Neutrophil (primary cell): ENCODE results near the gene KPNA3.

Source experiments
- H3K27ac ChIP-seq: fragments of 200-600 bp; sonication (generic); 2 replicates; pipeline ENCODE4 v1.5.1; 2016; ENCODE audit warnings: mild to moderate bottlenecking, moderate library complexity
- H3K27me3 ChIP-seq: fragments of 200-600 bp; sonication (generic); 2 replicates; pipeline ENCODE4 v1.6.0; 2016; ENCODE audit warnings: mild to moderate bottlenecking
- H3K36me3 ChIP-seq: fragments of 200-600 bp; sonication (generic); 2 replicates; pipeline ENCODE4 v1.5.1; 2017
- H3K4me1 ChIP-seq, 2 experiments: fragments of 200-600 bp in 1 of 2; sonication (generic) in 1 of 2; 1 replicate in 1 of 2; 2 replicates in 1 of 2; pipeline versions ENCODE4 v1.5.1 to v1.6.1; 2013 to 2016; ENCODE audit warnings: low read depth in 1 of 2, low read length in 1 of 2, mild to moderate bottlenecking in 1 of 2, moderate library complexity in 1 of 2; ENCODE audit not compliant: control insufficient read depth in 1 of 2, insufficient read depth in 1 of 2
- H3K4me3 ChIP-seq, 2 experiments: fragments of 200-600 bp in 1 of 2; sonication (generic) in 1 of 2; 1 replicate in 1 of 2; 2 replicates in 1 of 2; pipeline ENCODE4 v1.5.1; 2013 to 2016; ENCODE audit warnings: low read depth in 1 of 2, low read length in 1 of 2, mild to moderate bottlenecking in 1 of 2, moderate library complexity in 1 of 2
- H3K9me3 ChIP-seq: fragments of 200-600 bp; sonication (generic); 2 replicates; pipeline ENCODE4 v1.5.1; 2016
- TF ChIP-seq, protein P1 (sequence below): fragments of 200-600 bp; sonication (generic); IDR thresholded peaks from 2 replicates; pipeline ENCODE4 v1.5.1; 2016; ENCODE audit warnings: antibody characterized with exemption

Gene KPNA3

DNA sequence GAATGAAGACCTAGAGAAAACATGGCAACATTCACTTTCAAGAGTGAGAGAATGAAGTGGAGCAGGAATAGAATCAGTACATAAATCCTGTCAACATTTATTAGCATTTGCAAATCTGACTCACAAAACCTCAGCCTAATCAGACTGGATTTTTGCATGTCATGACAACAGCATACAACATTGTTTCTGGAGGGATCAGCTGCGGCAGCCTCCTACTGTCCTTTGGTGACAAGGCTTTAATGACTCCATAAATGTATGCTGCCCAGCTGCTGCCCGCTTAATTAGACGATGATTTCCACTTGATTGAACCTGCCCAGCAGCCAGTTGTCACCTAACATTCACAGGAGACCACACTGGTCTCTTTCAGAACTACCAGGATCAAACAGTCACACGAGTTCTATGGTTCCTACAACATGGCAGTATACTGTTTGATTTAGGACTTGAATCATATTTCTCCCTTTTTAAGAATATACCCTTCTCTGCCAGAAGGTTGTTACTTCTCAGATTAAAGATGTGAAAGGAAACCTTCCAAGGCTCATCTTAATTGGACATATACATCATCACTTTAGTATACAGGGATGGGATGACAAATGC, 110.5 kb downstream of the KPNA3 start:
- H3K9me3 ChIP-seq, result no peaks in the 10 kb centered on the region
- no peak overlapping the region for H3K4me3 ChIP-seq
- no peaks in the 10 kb centered on the region for H3K36me3 ChIP-seq
- no peak overlapping the region for H3K27ac ChIP-seq
- no peaks in the 10 kb centered on the region for H3K27me3 ChIP-seq
- TF ChIP-seq, protein P1, sequence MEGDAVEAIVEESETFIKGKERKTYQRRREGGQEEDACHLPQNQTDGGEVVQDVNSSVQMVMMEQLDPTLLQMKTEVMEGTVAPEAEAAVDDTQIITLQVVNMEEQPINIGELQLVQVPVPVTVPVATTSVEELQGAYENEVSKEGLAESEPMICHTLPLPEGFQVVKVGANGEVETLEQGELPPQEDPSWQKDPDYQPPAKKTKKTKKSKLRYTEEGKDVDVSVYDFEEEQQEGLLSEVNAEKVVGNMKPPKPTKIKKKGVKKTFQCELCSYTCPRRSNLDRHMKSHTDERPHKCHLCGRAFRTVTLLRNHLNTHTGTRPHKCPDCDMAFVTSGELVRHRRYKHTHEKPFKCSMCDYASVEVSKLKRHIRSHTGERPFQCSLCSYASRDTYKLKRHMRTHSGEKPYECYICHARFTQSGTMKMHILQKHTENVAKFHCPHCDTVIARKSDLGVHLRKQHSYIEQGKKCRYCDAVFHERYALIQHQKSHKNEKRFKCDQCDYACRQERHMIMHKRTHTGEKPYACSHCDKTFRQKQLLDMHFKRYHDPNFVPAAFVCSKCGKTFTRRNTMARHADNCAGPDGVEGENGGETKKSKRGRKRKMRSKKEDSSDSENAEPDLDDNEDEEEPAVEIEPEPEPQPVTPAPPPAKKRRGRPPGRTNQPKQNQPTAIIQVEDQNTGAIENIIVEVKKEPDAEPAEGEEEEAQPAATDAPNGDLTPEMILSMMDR, result no peak
- no peaks in the 10 kb centered on the region for H3K4me1 ChIP-seq

DNA sequence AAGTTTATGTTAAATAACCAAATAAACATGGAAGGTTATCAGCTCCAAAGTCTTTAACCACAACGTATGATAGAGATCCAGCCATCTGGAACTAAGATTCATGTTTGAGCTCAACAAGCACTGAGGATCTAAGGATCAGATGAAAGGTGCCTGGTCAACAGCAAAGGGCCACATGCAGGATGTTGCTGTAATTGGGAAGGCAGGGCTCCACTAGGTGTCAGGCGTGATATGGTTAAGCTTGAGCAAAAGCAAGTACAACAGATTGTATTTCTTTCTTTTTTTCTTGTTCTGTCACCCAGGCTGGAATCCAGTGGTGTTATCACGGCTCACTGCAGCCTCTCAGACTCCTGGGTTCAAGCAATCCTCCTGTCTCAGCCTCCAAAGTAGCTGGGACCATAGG, 113.2 kb downstream of the KPNA3 start:
- H3K9me3 ChIP-seq, result no peaks in the 10 kb centered on the region
- H3K27me3 ChIP-seq, result no peaks in the 10 kb centered on the region
- no peaks in the 10 kb centered on the region for H3K4me1 ChIP-seq
- H3K27ac ChIP-seq, result no peak overlapping the region
- H3K36me3 ChIP-seq, result no peaks in the 10 kb centered on the region
- no peak overlapping the region for H3K4me3 ChIP-seq
- TF ChIP-seq, protein P1, result no peak

DNA sequence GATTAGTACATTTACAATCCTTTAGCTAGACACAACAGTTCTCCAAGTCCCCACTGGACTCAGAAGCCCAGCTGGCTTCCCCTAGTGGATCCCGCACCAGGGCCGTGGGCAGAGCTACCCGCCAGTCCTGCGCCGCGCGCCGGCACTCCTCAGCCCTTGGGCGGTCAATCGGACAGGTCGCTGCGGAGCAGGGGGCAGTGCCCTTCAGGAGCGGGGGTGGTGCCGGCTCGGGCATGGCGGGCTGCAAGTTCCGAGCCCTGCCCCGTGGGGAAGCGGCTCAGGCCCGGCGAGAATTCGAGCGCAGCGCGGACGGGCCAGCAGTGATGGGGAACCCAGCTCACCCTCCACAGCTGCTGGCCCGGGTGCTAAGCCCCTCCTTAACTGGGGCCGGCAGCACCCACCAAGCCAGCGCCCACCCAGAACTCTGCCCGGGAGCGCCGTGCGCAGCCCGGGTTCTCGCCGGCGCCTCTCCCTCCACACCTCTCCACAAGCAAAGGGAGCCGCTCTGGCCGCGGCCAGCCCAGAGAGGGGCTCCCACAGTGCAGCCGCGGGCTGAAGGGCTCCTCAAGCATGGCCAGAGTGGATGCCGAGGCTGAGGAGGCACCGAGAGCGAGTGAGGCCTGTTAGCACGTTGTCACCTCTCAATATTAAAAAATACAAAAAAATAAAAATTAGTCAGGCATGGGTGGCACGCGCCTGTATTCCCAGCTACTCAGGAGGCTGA, 114.1 kb downstream of the KPNA3 start:
- H3K4me3 ChIP-seq, result no peak overlapping the region
- TF ChIP-seq, protein P1, result no peak
- H3K4me1 ChIP-seq, result no peaks in the 10 kb centered on the region
- H3K36me3 ChIP-seq, result no peaks in the 10 kb centered on the region
- no peaks in the 10 kb centered on the region for H3K27me3 ChIP-seq
- H3K27ac ChIP-seq, result no peak overlapping the region
- H3K9me3 ChIP-seq, result no peaks in the 10 kb centered on the region

DNA sequence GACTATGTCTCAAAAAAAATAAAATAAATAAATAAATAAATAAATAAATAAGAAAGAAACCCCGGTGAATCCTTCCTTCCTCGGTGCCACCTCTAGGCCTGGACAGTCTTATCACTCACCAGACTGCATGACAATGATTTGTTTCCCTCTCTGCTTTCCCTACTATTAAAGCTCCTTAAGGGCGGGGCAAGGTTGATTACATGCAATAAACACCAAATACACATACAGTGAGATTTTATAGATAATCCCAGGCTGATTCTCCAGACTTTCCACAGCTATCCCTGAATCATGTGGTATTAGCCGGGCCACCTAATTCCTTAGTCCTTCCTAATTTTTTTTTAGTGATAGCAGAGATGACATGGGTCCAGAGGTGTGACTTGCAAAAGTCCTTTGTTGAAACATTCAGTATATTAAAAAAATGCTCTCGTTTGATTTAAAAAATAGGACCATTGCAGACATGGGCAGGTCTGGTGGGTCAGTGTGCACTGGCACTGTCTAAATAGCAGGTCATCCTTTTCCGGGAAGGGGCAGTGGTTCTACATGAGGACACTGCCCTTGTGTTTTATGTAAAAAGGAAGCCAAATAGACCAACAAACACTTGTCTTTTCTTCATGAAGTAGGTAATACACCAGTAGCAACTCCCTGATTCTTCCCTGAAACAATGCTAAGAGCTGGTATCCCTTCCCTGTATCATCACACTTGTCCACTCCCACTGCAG, 115.7 kb downstream of the KPNA3 start:
- no peak overlapping the region for H3K4me3 ChIP-seq
- H3K36me3 ChIP-seq, result no peaks in the 10 kb centered on the region
- H3K27ac ChIP-seq, result no peak overlapping the region
- H3K9me3 ChIP-seq, result no peaks in the 10 kb centered on the region
- H3K4me1 ChIP-seq, result no peaks in the 10 kb centered on the region
- TF ChIP-seq, protein P1, result no peak
- H3K27me3 ChIP-seq, result no peaks in the 10 kb centered on the region

DNA sequence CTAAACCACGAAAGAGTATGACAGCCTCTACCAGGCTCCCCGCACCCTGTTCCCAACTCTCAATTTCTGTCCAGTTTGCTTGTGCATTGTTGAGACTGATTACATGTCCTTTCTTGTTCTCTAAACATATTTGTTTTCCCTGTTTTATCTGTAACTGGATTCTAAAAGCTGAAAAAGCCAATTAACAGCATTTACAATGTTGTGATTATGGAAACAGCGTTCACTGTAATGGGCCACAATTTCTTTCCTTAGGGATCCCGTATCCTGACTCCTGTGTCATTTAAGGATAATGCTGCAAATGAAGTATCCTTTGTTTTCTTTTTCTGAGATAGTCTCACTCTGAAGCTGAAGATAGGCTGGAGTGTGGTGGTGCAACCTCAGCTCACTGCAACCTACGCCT, 121.7 kb downstream of the KPNA3 start:
- no peaks in the 10 kb centered on the region for H3K9me3 ChIP-seq
- no peak overlapping the region for H3K4me3 ChIP-seq
- H3K27ac ChIP-seq, result no peak overlapping the region
- TF ChIP-seq, protein P1, result no peak
- no peaks in the 10 kb centered on the region for H3K4me1 ChIP-seq
- no peaks in the 10 kb centered on the region for H3K27me3 ChIP-seq
- H3K36me3 ChIP-seq, result peaks cover 7% of the 10 kb centered on the region
